HEK293 (cell line): ENCODE results near the gene HOXA3.

Experiments used
- CTCF ChIA-PET: fragments of 350-600 bp; formaldehyde crosslinking; extraction: SDS; loops from one replicate; lab custom pipeline; 2021; ENCODE audit warnings: antibody characterized with exemption; lab: Yijun Ruan, JAX
- POLR2A ChIA-PET: fragments of 300-600 bp; formaldehyde crosslinking; extraction: SDS; loops from one replicate; lab custom pipeline; 2020; ENCODE audit warnings: antibody characterized with exemption, inconsistent platforms; lab: Yijun Ruan, JAX
- H3K27ac ChIP-seq: fragments of 200-500 bp; sonication (Bioruptor generic); 2 replicates; pipeline ENCODE4 v1.5.1; 2014; ENCODE audit warnings: low read depth, low read length, control low read depth, inconsistent platforms; ENCODE audit errors: extremely low read depth
- H3K36me3 ChIP-seq, 2 experiments: fragments of 200-500 bp in 1 of 2; sonication (Bioruptor generic) in 1 of 2; 1 replicate in 1 of 2; 2 replicates in 1 of 2; pipeline ENCODE4 v1.5.1; 2014 to 2017; ENCODE audit warnings: inconsistent platforms in 2 of 2, low read length in 2 of 2; ENCODE audit not compliant: control insufficient read depth in 2 of 2, insufficient read depth in 1 of 2
- H3K4me1 ChIP-seq: fragments of 200-500 bp; sonication (Bioruptor generic); 2 replicates; pipeline ENCODE4 v1.5.1; 2014; ENCODE audit warnings: mild to moderate bottlenecking, low read length, inconsistent platforms; ENCODE audit not compliant: control insufficient read depth, insufficient read depth
- H3K4me3 ChIP-seq: 2 replicates; pipeline ENCODE4 v1.5.1; 2011; ENCODE audit warnings: low read depth, mild to moderate bottlenecking, control low read depth, low read length, moderate library complexity
- H3K9me3 ChIP-seq: fragments of 200-500 bp; sonication (Bioruptor generic); 2 replicates; pipeline ENCODE4 v1.5.1; 2014; ENCODE audit warnings: low read depth, low read length, inconsistent platforms; ENCODE audit not compliant: control insufficient read depth, insufficient read depth
- FEZF1 ChIP-seq: fragments of 450-650 bp; formaldehyde crosslinking; IDR thresholded peaks from 2 replicates; pipeline ENCODE4 v1.5.1; 2016; ENCODE audit warnings: missing biosample characterization, missing genetic modification characterization
- GLI4 ChIP-seq: fragments of 450-650 bp; formaldehyde crosslinking; IDR thresholded peaks from 2 replicates; pipeline ENCODE4 v1.5.1; 2016; ENCODE audit warnings: missing biosample characterization, missing genetic modification characterization
- GLIS1 ChIP-seq: fragments of 450-650 bp; formaldehyde crosslinking; IDR thresholded peaks from 2 replicates; pipeline ENCODE4 v1.5.1; 2016; ENCODE audit warnings: missing biosample characterization, missing genetic modification characterization
- IKZF3 ChIP-seq: fragments of 450-650 bp; IDR thresholded peaks from 2 replicates; pipeline ENCODE4 v1.5.0; 2018; ENCODE audit warnings: missing biosample characterization, mild to moderate bottlenecking, missing genetic modification characterization, moderate library complexity
- KLF16 ChIP-seq: fragments of 450-650 bp; formaldehyde crosslinking; IDR thresholded peaks from 2 replicates; pipeline ENCODE4 v1.5.1; 2017; ENCODE audit warnings: missing biosample characterization, missing genetic modification characterization
- MEIS1 ChIP-seq: sonication (generic); formaldehyde crosslinking; IDR thresholded peaks from 2 replicates; pipeline ENCODE4 v1.8.1; 2022; ENCODE audit warnings: missing genetic modification reagents, mild to moderate bottlenecking, borderline replicate concordance
- OSR2 ChIP-seq: fragments of 450-650 bp; formaldehyde crosslinking; IDR thresholded peaks from 2 replicates; pipeline ENCODE4 v1.5.1; 2016; ENCODE audit warnings: missing biosample characterization, missing genetic modification characterization
- PATZ1 ChIP-seq: fragments of 450-650 bp; formaldehyde crosslinking; IDR thresholded peaks from 2 replicates; pipeline ENCODE4 v1.5.1; 2016; ENCODE audit warnings: missing biosample characterization, missing genetic modification characterization
- SETDB1 ChIP-seq: IDR thresholded peaks from one replicate; pipeline ENCODE4 v1.6.1; 2017; ENCODE audit warnings: mild to moderate bottlenecking, low read length, moderate library complexity, mixed read lengths; ENCODE audit not compliant: insufficient read length
- ZBTB17 ChIP-seq: fragments of 450-650 bp; formaldehyde crosslinking; IDR thresholded peaks from 2 replicates; pipeline ENCODE4 v1.5.1; 2016; ENCODE audit warnings: missing biosample characterization, missing genetic modification characterization
- ZBTB26 ChIP-seq: fragments of 450-650 bp; formaldehyde crosslinking; optimal IDR thresholded peaks from 2 replicates; pipeline ENCODE3; 2016; ENCODE audit warnings: missing biosample characterization, mild to moderate bottlenecking, missing genetic modification characterization
- ZBTB8A ChIP-seq: fragments of 450-650 bp; formaldehyde crosslinking; IDR thresholded peaks from 2 replicates; pipeline ENCODE4 v1.5.1; 2016; ENCODE audit warnings: missing biosample characterization, missing genetic modification characterization
- ZNF239 ChIP-seq: fragments of 450-650 bp; formaldehyde crosslinking; IDR thresholded peaks from 2 replicates; pipeline ENCODE4 v1.5.1; 2016; ENCODE audit warnings: missing biosample characterization, missing genetic modification characterization
- ZNF341 ChIP-seq: fragments of 450-650 bp; formaldehyde crosslinking; IDR thresholded peaks from 2 replicates; pipeline ENCODE4; 2016; ENCODE audit warnings: low read depth, missing biosample characterization, missing genetic modification characterization
- ZNF623 ChIP-seq: fragments of 450-650 bp; formaldehyde crosslinking; IDR thresholded peaks from 2 replicates; pipeline ENCODE4 v1.5.1; 2016; ENCODE audit warnings: missing biosample characterization, missing genetic modification characterization
- TF ChIP-seq, protein P1 (sequence below): fragments of 450-650 bp; formaldehyde crosslinking; IDR thresholded peaks from 2 replicates; pipeline ENCODE4 v1.5.1; 2016; ENCODE audit warnings: missing biosample characterization, missing genetic modification characterization, low read depth
- TF ChIP-seq, protein P2 (sequence below): fragments of 450-650 bp; formaldehyde crosslinking; IDR thresholded peaks from 2 replicates; pipeline ENCODE4 v1.5.1; 2016; ENCODE audit warnings: missing biosample characterization, missing genetic modification characterization

Gene HOXA3

GRCh38 chr7:27193335-27194001 lies 41.1 kb upstream of the HOXA3 start:
- Histone ChIP-seq H3K27ac (no peak overlapping the region), H3K36me3 (peaks cover 11 to 23% of the 10 kb centered on the region in 2 experiments; a peak in 2 of 3 replicates), H3K4me1 (peaks cover 12% of the 10 kb centered on the region), H3K4me3 (no peak overlapping the region), H3K9me3 (no peaks in the 10 kb centered on the region)
- POLR2A ChIA-PET: interaction anchor here (1.5 kb wide), 1 partner anchor 10 kb away, joined by 4 read pairs; no protein-coding TSS in a partner anchor
- TF ChIP-seq OSR2 (tag by site-specific recombination) (no peak), ZNF623 (tag by site-specific recombination) (no peak), ZBTB17 (tag by site-specific recombination) (0 out of 2 replicates have a peak, but pooled peaks have one; percentile 11), ZNF239 (tag by site-specific recombination) (no peak), FEZF1 (peak; percentile 89), GLI4 (tag by site-specific recombination) (no peak)
- CTCF ChIA-PET: interaction anchor here (0.7 to 3.1 kb wide), 4 partner anchors 14 to 449 kb away, joined by 3 to 23 read pairs (median 4); no protein-coding TSS in a partner anchor

GRCh38 chr7:27192546-27193334 lies 40.4 kb upstream of the HOXA3 start:
- peaks cover 20% of the 10 kb centered on the region for H3K4me1 ChIP-seq
- TF ChIP-seq KLF16 (tag by site-specific recombination): 0 out of 2 replicates have a peak, but pooled peaks have one; percentile 50
- TF ChIP-seq SETDB1: no peak
- peak; percentile 32; the same call in 1 of the 2 replicates for TF ChIP-seq ZBTB8A (tag by site-specific recombination)
- peak; percentile 49 for TF ChIP-seq PATZ1
- TF ChIP-seq, protein P1, sequence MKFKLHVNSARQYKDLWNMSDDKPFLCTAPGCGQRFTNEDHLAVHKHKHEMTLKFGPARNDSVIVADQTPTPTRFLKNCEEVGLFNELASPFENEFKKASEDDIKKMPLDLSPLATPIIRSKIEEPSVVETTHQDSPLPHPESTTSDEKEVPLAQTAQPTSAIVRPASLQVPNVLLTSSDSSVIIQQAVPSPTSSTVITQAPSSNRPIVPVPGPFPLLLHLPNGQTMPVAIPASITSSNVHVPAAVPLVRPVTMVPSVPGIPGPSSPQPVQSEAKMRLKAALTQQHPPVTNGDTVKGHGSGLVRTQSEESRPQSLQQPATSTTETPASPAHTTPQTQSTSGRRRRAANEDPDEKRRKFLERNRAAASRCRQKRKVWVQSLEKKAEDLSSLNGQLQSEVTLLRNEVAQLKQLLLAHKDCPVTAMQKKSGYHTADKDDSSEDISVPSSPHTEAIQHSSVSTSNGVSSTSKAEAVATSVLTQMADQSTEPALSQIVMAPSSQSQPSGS (tag by site-specific recombination): 0 out of 2 replicates have a peak, but pooled peaks have one; percentile 33
- peak; percentile 41 for TF ChIP-seq GLIS1 (tag by site-specific recombination)
- peak; percentile 62 for TF ChIP-seq ZBTB26 (tag by site-specific recombination)
- TF ChIP-seq, protein P2, sequence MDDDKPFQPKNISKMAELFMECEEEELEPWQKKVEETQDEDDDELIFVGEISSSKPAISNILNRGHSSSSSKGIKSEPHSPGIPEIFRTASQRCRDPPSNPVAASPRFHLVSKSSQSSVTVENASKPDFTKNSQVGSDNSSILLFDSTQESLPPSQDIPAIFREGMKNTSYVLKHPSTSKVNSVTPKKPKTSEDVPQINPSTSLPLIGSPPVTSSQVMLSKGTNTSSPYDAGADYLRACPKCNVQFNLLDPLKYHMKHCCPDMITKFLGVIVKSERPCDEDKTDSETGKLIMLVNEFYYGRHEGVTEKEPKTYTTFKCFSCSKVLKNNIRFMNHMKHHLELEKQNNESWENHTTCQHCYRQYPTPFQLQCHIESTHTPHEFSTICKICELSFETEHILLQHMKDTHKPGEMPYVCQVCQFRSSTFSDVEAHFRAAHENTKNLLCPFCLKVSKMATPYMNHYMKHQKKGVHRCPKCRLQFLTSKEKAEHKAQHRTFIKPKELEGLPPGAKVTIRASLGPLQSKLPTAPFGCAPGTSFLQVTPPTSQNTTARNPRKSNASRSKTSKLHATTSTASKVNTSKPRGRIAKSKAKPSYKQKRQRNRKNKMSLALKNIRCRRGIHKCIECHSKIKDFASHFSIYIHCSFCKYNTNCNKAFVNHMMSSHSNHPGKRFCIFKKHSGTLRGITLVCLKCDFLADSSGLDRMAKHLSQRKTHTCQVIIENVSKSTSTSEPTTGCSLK (tag by site-specific recombination): no peak
- TF ChIP-seq IKZF3 (tag by site-specific recombination): 0 out of 2 replicates have a peak, but pooled peaks have one; percentile 14
- TF ChIP-seq MEIS1 (CRISPR knock-in tag): no peak
- TF ChIP-seq ZNF341 (tag by site-specific recombination): peak; percentile 49
- H3K36me3 ChIP-seq: peaks cover 11 to 23% of the 10 kb centered on the region in 2 experiments; a peak in 2 of 3 replicates
- POLR2A ChIA-PET: no interaction called here
- no peak overlapping the region for H3K4me3 ChIP-seq
- CTCF ChIA-PET: no interaction called here
- H3K27ac ChIP-seq: no peak overlapping the region
- H3K9me3 ChIP-seq: no peaks in the 10 kb centered on the region
